Measurements from ENCODE around the gene FGD2.

DNA sequence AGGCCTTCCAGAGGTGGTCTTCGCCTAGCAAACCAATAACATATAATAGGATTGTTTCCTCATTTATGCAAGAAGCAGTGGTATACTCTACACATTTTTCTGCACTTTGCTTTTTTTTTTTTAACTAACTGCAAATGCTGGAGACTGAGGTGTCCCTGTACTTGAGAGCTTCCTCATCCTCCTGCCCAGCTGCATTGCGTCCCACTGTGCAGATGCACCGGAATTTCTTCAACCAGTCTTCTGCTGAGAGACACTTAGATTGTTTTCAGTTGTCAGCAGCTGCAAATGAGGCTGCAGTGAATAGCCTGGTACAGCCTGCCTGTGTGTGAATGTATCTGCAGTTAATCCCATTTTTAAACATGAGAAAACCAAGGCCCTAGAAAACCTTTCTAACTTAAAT, 11.5 kb downstream of the FGD2 start:
- TF ChIP-seq ZNF274 (IDR thresholded peaks at IDR 0.05; ENCODE audit: low read depth, low read length) (no peak), YY1 (IDR thresholded peaks at IDR 0.05; ENCODE audit: insufficient read depth, insufficient read length) (no peak), SUZ12 (IDR thresholded peaks at IDR 0.05; ENCODE audit: extremely low read depth, insufficient read depth, insufficient read length) (no peak)

All from NT2/D1 (cell line).